Suppressor macrophage (primary cell): ENCODE data around the gene IQSEC2.

Experiments
- DNase-seq, 4 experiments: peaks; one replicate each; pipeline ENCODE4 v3.0.0-alpha.2; 2020 to 2022

IQSEC2 gene

GRCh38 chrX:53305219-53305995, 24.0 kb upstream of the IQSEC2 start:
- DNase-seq: no peak

GRCh38 chrX:53303195-53303594, 21.8 kb upstream of the IQSEC2 start:
- peak in 1 of 4 experiments; percentile 22 for DNase-seq

- no peak for DNase-seq
These were observed 18.8 kb upstream of the IQSEC2 start for GRCh38 chrX:53300157-53300556.

GRCh38 chrX:53294024-53294648, 12.8 kb upstream of the IQSEC2 start:
- peak in 2 of 4 experiments; percentile 7 to 11 for DNase-seq

- no peak for DNase-seq
These were observed 10.2 kb upstream of the IQSEC2 start for GRCh38 chrX:53291596-53291995.

GRCh38 chrX:53290441-53291041, 9.2 kb upstream of the IQSEC2 start:
- no peak for DNase-seq

GRCh38 chrX:53288189-53288588, 6.8 kb upstream of the IQSEC2 start:
- peak in 3 of 4 experiments; percentile 27 to 55 (median 51) for DNase-seq

- peak; percentile 31 to 65 (median 60) for DNase-seq
These were observed 6.2 kb upstream of the IQSEC2 start for GRCh38 chrX:53287493-53288138.

GRCh38 chrX:53286171-53286570, 4.8 kb upstream of the IQSEC2 start:
- peak in 3 of 4 experiments; percentile 52 to 65 (median 63) for DNase-seq

GRCh38 chrX:53285591-53285990, 4.2 kb upstream of the IQSEC2 start:
- DNase-seq: no peak

- peak; percentile 55 to 69 (median 65) for DNase-seq
These were observed 3.5 kb upstream of the IQSEC2 start for GRCh38 chrX:53284684-53285447.

- DNase-seq: no peak
These were observed 2.2 kb upstream of the IQSEC2 start for GRCh38 chrX:53283567-53283966.

- no peak for DNase-seq
These were observed 1.7 kb upstream of the IQSEC2 start for GRCh38 chrX:53283099-53283498.

- DNase-seq: no peak
These were observed 745 bp upstream of the IQSEC2 start for GRCh38 chrX:53281963-53282695.

- peak in 1 of 4 experiments; percentile 19 for DNase-seq
These were observed 758 bp downstream of the IQSEC2 start for GRCh38 chrX:53280331-53281320.

- DNase-seq: no peak
These were observed 1.8 kb downstream of the IQSEC2 start for GRCh38 chrX:53279296-53280237.

GRCh38 chrX:53272808-53273337, 8.5 kb downstream of the IQSEC2 start:
- DNase-seq: no peak

GRCh38 chrX:53269536-53270107, 11.8 kb downstream of the IQSEC2 start:
- DNase-seq: no peak
